Fibroblast of the aortic adventitia (primary cell): ENCODE results near the gene UVRAG. TPM values are rescaled to one million over a fixed set of nuclear protein-coding genes. Genes with fewer than 3 reads are reported as not detected.

Source experiments
- DNase-seq: peaks from one replicate; pipeline ENCODE4 v3.0.0-alpha.2; 2010; ENCODE audit warnings: low read depth
- H3K4me3 ChIP-seq: 2 replicates; pipeline ENCODE4 v1.5.1; 2011; ENCODE audit warnings: low read depth, mild to moderate bottlenecking, control low read depth, low read length, moderate library complexity
- CTCF ChIP-seq: IDR thresholded peaks from 2 replicates; pipeline ENCODE4 v1.5.1; 2011; ENCODE audit warnings: mild to moderate bottlenecking, low read length, control low read depth, inconsistent platforms; ENCODE audit not compliant: insufficient read depth
- total RNA-seq: library from RNA; depleted of rRNA; stranded (reverse); fragments of >200 nt; gene quantifications from 2 replicates; pipeline ENCODE4 v1.2.3, GENCODE V29; 2012; ENCODE audit warnings: low replicate concordance

The UVRAG gene
- total RNA-seq, 1 donor = 21.6 TPM

GRCh38 chr11:75797116-75797515 is 17.9 kb upstream of the UVRAG start:
- no peak overlapping the region for H3K4me3 ChIP-seq
- TF ChIP-seq CTCF = no peak
- DNase-seq = no peak

GRCh38 chr11:75797792-75798191 is 17.2 kb upstream of the UVRAG start:
- TF ChIP-seq CTCF = no peak
- no peak overlapping the region for H3K4me3 ChIP-seq
- DNase-seq = peak; percentile 22

GRCh38 chr11:75800136-75800675 is 14.8 kb upstream of the UVRAG start:
- no peak for TF ChIP-seq CTCF
- no peak overlapping the region for H3K4me3 ChIP-seq
- no peak for DNase-seq

GRCh38 chr11:75800728-75801361 is 14.2 kb upstream of the UVRAG start:
- no peak overlapping the region for H3K4me3 ChIP-seq
- DNase-seq = no peak
- TF ChIP-seq CTCF = no peak

- no peak overlapping the region for H3K4me3 ChIP-seq
- no peak for TF ChIP-seq CTCF
- no peak for DNase-seq
Measured at GRCh38 chr11:75801362-75802020, 13.5 kb upstream of the UVRAG start.

GRCh38 chr11:75802021-75802912 is 12.7 kb upstream of the UVRAG start:
- no peak for TF ChIP-seq CTCF
- DNase-seq = no peak
- H3K4me3 ChIP-seq = no peak overlapping the region
